ENCODE measurements around the gene SIGLEC10.

Gene SIGLEC10

GRCh38 chr19:51364200-51365106 lies 53.0 kb downstream of the SIGLEC10 start:
- DNase-seq, result no peak

GRCh38 chr19:51361239-51361638 lies 56.2 kb downstream of the SIGLEC10 start:
- DNase-seq, result no peak

All from NCI-H1048 (cell line).